C4-2B (cell line): ENCODE results near the gene MRPL37.

Experiments used
- H3K27ac ChIP-seq: fragments of 450-650 bp; 2 replicates; pipeline ENCODE4 v1.5.1; 2017
- CTCF ChIP-seq: fragments of 450-650 bp; conservative IDR thresholded peaks from 2 replicates; pipeline ENCODE4 v1.5.1; 2017; ENCODE audit warnings: mild to moderate bottlenecking
- ZFX ChIP-seq: fragments of 450-650 bp; IDR thresholded peaks from 2 replicates; pipeline ENCODE4 v1.6.1; 2017

The MRPL37 gene

GRCh38 chr1:54167422-54168139 is 32.4 kb upstream of the MRPL37 start:
- TF ChIP-seq CTCF = no peak
- TF ChIP-seq ZFX = no peak
- H3K27ac ChIP-seq = no peak overlapping the region

- TF ChIP-seq ZFX = no peak
- no peak for TF ChIP-seq CTCF
- no peak overlapping the region for H3K27ac ChIP-seq
These were observed 31.6 kb upstream of the MRPL37 start for GRCh38 chr1:54168206-54168965.

GRCh38 chr1:54169068-54169467 is 30.9 kb upstream of the MRPL37 start:
- no peak for TF ChIP-seq CTCF
- TF ChIP-seq ZFX = no peak
- H3K27ac ChIP-seq = no peak overlapping the region

GRCh38 chr1:54171016-54171415 is 29.0 kb upstream of the MRPL37 start:
- no peak for TF ChIP-seq ZFX
- TF ChIP-seq CTCF = no peak
- H3K27ac ChIP-seq = no peak overlapping the region

GRCh38 chr1:54171606-54172005 is 28.4 kb upstream of the MRPL37 start:
- no peak for TF ChIP-seq ZFX
- no peak for TF ChIP-seq CTCF
- no peak overlapping the region for H3K27ac ChIP-seq

- H3K27ac ChIP-seq = no peak overlapping the region
- TF ChIP-seq ZFX (no peak), CTCF (no peak)
These were observed 27.1 kb upstream of the MRPL37 start for GRCh38 chr1:54172614-54173599.
